HG03342 (cell line): ENCODE data around the gene CCL8.

Experiments
- ATAC-seq: cut with Tn5 transposase; IDR thresholded peaks from one replicate; pipeline ENCODE4 v1.9.1; 2021; ENCODE audit warnings: mild to moderate bottlenecking, moderate library complexity; ENCODE audit not compliant: unreplicated experiment

Gene CCL8

DNA sequence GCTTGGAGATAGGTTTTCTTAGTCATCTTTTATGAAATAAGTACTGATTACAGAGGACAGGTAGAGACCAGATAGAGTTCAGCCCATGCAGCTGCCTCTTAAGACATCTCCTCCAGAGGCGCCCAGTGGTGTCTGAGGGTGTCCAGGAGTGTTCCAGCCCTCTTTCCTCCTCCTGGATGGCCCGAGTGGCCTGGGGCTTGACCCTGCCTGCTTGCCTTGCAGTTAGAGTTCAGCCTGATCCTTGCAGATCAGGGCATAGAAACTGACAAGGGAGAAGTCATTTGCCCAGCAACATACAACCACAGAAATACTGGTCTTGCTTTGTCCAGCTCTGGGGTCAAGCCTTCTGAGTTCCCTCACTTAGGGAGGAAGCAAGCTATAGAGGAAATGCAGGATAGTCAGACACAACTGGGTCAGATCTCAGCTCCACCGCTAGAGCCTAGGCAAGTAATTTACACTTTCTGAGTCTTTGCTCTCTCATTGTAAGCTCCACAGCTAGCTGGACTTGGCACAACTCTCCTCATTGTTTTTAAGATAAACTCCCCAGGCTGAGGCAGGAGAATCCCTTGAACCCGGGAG lies 47.4 kb downstream of the CCL8 start:
- ATAC-seq = no peak

DNA sequence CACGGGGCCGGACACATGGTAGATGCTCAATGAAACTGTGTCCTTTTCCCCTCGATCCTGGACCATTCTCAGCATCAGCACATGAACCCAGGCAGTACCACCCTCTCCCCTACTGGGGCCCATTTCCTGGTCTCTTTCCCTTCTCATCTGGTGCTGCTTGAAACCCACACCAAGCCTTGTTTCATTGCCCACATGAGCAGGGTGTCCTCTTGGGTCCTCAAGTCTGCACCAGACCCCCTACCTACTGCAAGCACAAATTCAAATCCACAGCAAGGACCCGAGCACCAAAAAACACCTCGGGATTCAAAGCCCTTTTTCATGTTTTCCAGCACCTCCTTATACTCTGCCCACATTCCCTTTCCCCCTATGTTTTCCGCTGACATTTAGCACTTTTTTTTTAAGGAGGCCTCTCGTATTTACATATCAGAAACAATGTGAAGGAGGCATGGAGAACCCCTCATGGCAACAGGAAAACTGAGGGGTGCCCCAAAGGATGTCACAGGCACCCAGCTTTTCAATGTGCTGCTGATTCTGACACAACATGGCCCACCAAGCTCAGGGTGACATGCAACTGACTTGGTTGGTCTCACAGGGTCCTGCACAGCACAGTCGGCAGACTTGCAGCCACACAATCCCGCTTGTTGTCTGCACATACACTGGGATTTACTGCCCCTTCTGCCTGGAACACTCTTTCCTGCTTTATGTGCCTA lies 48.4 kb downstream of the CCL8 start:
- no peak for ATAC-seq

DNA sequence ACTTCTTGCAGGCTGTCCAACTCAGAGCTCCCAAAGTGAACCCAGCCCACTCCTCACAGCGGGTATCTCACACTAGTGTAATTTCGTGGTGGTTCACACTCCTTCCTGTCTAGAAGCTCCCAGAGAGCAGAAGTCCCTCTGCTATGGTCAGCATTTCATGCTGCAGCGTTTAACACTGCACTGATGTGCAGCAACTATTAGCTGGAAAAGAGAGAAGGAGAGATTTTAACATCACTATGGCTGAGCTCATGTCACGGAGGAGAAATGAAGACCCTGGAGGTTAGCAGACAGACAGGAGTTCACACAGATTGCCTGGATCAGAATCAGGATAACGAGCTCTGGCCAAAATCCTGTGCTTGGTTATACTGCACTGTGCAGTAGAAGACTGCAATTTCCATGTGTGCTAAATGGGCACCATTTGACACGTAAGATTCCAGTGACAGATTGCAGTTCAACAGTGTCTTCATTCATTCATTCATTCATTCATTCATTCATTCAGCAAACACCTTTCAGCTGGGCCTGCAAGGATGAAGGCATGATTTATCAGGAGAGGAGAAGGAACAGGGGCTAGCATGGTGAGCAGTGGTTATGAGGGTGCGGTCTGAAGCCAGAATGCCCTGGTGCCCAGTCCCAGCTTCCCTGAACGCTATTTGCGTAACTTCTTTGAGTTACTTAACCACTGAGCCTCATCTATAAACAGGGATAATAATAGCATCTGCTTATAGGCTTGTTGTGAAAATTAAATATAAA lies 49.1 kb downstream of the CCL8 start:
- ATAC-seq = no peak

DNA sequence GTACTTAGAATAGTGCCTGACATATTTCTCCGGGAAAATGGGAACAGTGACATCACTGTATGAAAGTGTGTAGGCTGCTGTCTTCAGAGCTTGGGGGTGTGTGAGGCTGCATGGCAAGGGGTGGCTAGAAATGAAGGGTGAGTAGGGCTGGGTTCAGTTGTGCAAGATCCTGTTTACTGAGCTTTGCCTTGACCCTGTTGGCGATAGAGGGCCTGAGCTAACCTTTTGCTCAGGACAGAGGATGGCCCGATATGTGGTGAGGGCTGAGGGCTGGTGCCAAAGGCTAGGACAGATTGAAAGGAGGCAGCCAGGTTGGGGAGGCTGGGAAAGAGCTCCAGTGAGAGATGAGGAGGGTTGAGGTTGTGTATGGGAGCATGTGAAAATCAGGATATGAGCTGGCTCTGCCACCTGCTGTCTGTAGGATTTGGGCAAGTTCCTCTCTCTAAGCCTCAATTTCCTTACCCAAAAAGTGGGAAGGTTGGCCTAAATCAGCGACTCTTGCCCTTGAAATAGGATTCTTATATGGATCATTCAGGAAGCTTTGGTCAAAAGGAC lies 49.8 kb downstream of the CCL8 start:
- ATAC-seq = no peak

DNA sequence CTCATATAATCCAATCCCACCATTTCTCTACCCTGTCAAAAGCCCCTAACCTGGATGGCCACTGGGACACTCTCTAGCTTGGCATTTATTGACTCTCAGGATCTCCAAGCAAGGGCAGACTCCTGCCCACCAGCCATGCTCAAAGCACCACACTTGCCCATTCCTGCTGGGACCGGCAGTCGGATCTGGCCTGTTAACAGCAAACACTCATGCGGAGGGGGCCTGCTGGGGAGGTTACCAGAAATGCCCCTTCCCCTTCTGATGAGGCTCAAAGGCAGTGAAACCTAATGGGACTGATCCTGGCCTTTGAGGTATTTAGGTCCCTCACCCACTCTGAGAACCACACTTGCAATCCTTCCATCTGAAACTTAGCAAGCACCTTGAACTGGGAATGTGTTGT lies 50.3 kb downstream of the CCL8 start:
- no peak for ATAC-seq

DNA sequence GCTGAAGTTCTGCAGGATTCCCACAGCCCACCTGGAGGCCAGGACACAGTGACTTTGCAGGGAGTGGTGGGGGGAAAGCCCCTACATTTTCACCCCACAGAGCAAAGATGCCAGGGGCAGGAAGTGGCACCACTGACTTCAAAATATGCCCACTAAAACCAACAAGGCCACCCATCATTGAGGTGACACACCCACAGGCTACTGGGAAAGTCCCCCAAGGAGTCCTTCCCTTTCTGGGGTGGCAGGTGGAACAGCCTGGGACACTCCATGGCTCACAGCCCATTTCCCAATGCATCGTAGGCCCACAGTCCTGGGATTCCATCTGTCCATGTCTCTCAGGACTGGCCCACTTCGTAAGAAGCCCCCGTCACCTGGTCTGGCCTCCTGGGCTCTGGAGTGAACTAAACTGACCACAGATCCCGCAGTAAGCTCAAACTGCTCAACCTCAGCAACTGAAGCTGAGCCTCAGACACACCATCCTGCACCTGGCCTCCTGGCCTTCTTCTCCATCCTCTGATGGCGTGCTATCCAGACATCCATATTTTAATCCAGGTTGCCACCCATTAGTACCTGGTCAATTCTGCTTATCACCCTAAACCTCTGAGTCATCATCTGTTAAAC lies 51.3 kb downstream of the CCL8 start:
- no peak for ATAC-seq

DNA sequence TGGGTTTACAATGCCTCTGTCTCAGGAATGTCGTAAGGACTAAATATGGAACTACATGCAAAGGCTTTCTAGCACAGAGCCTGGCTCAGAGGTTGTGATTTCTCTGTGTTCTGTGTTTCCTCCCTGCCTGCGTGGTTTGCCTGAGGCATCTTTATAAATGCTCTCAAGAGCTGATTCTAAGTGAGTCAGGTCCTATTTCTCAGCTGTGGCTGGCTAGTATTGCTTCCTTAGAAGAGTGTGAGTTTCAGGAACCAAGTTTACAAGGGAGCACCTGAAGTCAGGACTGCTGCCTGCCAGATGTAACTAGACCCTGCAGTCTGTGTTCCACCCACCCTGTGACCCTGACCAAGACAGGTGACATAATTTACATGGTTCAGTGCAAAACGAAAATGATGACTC lies 51.8 kb downstream of the CCL8 start:
- no peak for ATAC-seq
